Trophoblast cell (in vitro differentiated cells and primary cell): ENCODE data around the gene MUTYH.

ENCODE experiments used
- DNase-seq, 2 donors: peaks; one replicate each; pipeline ENCODE4 v3.0.0-alpha.2; 2016
- H2AFZ ChIP-seq: 2 replicates; pipeline ENCODE4 v1.6.1; 2013; ENCODE audit warnings: low read length, moderate library complexity, mild to moderate bottlenecking; ENCODE audit not compliant: insufficient read depth, poor library complexity
- H2AK5ac ChIP-seq: 2 replicates; pipeline ENCODE4 v1.6.1; 2013; ENCODE audit warnings: mild to moderate bottlenecking, low read length
- H2BK120ac ChIP-seq: 2 replicates; pipeline ENCODE4 v1.6.1; 2013; ENCODE audit warnings: low read length, mild to moderate bottlenecking, moderate library complexity; ENCODE audit not compliant: insufficient read depth, poor library complexity
- H2BK12ac ChIP-seq: 2 replicates; pipeline ENCODE4 v1.6.1; 2013; ENCODE audit warnings: mild to moderate bottlenecking, low read length, moderate library complexity
- H2BK5ac ChIP-seq: 2 replicates; pipeline ENCODE4 v1.6.1; 2013; ENCODE audit warnings: low read length, low read depth, moderate library complexity, mild to moderate bottlenecking; ENCODE audit not compliant: poor library complexity
- H3K14ac ChIP-seq: 2 replicates; pipeline ENCODE4 v1.6.1; 2013; ENCODE audit warnings: mild to moderate bottlenecking, low read length
- H3K18ac ChIP-seq: 2 replicates; pipeline ENCODE4 v1.6.1; 2013; ENCODE audit warnings: mild to moderate bottlenecking, low read length
- H3K23ac ChIP-seq: 2 replicates; pipeline ENCODE4 v1.6.1; 2013; ENCODE audit warnings: low read length
- H3K27ac ChIP-seq: 2 replicates; pipeline ENCODE4 v1.5.1; 2013; ENCODE audit warnings: low read depth, mild to moderate bottlenecking, inconsistent platforms, low read length, moderate library complexity
- H3K27me3 ChIP-seq: 2 replicates; pipeline ENCODE4 v1.6.1; 2013; ENCODE audit warnings: inconsistent platforms, mild to moderate bottlenecking, low read length, moderate library complexity; ENCODE audit not compliant: insufficient read depth
- H3K36me3 ChIP-seq, 2 experiments: 1 replicate in 1 of 2; 2 replicates in 1 of 2; pipeline ENCODE4 v1.6.1; 2013; ENCODE audit warnings: low read length in 2 of 2, mild to moderate bottlenecking in 2 of 2, moderate library complexity in 1 of 2; ENCODE audit not compliant: insufficient read depth in 2 of 2, control insufficient read depth in 1 of 2
- H3K4ac ChIP-seq: 2 replicates; pipeline ENCODE4 v1.6.1; 2013; ENCODE audit warnings: low read depth, mild to moderate bottlenecking, low read length, moderate library complexity
- H3K4me1 ChIP-seq, 2 experiments: 1 replicate in 1 of 2; 2 replicates in 1 of 2; pipeline ENCODE4 v1.6.1; 2013; ENCODE audit warnings: low read length in 2 of 2, mild to moderate bottlenecking in 2 of 2, moderate library complexity in 1 of 2; ENCODE audit not compliant: insufficient read depth in 2 of 2, control insufficient read depth in 1 of 2
- H3K4me2 ChIP-seq: 2 replicates; pipeline ENCODE4 v1.6.1; 2013; ENCODE audit warnings: inconsistent platforms, mild to moderate bottlenecking, low read length, moderate library complexity
- H3K4me3 ChIP-seq: 2 replicates; pipeline ENCODE4 v1.5.1; 2013; ENCODE audit warnings: mild to moderate bottlenecking, low read depth, low read length, inconsistent platforms
- H3K79me1 ChIP-seq: one replicate; pipeline ENCODE4 v1.6.1; 2013; ENCODE audit warnings: low read length
- H3K79me2 ChIP-seq: 2 replicates; pipeline ENCODE4 v1.6.1; 2013; ENCODE audit warnings: low read length, mild to moderate bottlenecking; ENCODE audit not compliant: control insufficient read depth, insufficient read depth, poor library complexity
- H3K9ac ChIP-seq: 2 replicates; pipeline ENCODE4 v1.6.1; 2013; ENCODE audit warnings: mild to moderate bottlenecking, low read length
- H3K9me3 ChIP-seq: 2 replicates; pipeline ENCODE4 v1.6.1; 2013; ENCODE audit warnings: low read depth, mild to moderate bottlenecking, control low read depth, inconsistent platforms, low read length; ENCODE audit not compliant: insufficient read depth
- H4K12ac ChIP-seq: 2 replicates; pipeline ENCODE4 v1.6.1; 2013; ENCODE audit warnings: low read depth, mild to moderate bottlenecking, low read length, moderate library complexity
- H4K8ac ChIP-seq: 2 replicates; pipeline ENCODE4 v1.6.1; 2013; ENCODE audit warnings: low read depth, mild to moderate bottlenecking, low read length, moderate library complexity
- H4K91ac ChIP-seq: one replicate; pipeline ENCODE4 v1.6.1; 2013; ENCODE audit warnings: low read depth, mild to moderate bottlenecking, low read length, moderate library complexity
- WGBS: extraction: QIAGEN DNeasy Blood & Tissue Kit; methylation state at CpG from one replicate; pipeline ENCODE4 v1.1.7; 2013; ENCODE audit warnings: missing lambda C conversion rate; ENCODE audit not compliant: insufficient read length, insufficient coverage; ENCODE audit errors: extremely low coverage; 5-methylcytosine and 5-hydroxymethylcytosine counted together

The MUTYH gene

GRCh38 chr1:45322486-45323040 is 17.7 kb downstream of the MUTYH start:
- Histone ChIP-seq H3K9me3 (peaks cover 4% of the 10 kb centered on the region), H2BK120ac (no peak overlapping the region), H3K79me2 (no peaks in the 10 kb centered on the region), H3K4me3 (no peak overlapping the region), H3K9ac (no peak overlapping the region), H3K27me3 (no peaks in the 10 kb centered on the region), H2BK12ac (no peak overlapping the region), H2AFZ (no peak overlapping the region), H3K4me1 (peaks cover 10 to 12% of the 10 kb centered on the region in 2 experiments), H3K18ac (no peak overlapping the region), H3K14ac (no peak overlapping the region), H3K27ac (no peak overlapping the region), H3K36me3 (no peaks in the 10 kb centered on the region), H2AK5ac (no peak overlapping the region), H3K23ac (no peak overlapping the region), H4K91ac (no peak overlapping the region), H3K4me2 (no peak overlapping the region), H3K4ac (no peak overlapping the region), H4K8ac (no peak overlapping the region), H2BK5ac (no peak overlapping the region), H3K79me1 (peaks cover 4% of the 10 kb centered on the region), H4K12ac (no peak overlapping the region)
- WGBS, result no CpG with 5 or more reads among the region's 10 CpGs
- no peak for DNase-seq

DNA sequence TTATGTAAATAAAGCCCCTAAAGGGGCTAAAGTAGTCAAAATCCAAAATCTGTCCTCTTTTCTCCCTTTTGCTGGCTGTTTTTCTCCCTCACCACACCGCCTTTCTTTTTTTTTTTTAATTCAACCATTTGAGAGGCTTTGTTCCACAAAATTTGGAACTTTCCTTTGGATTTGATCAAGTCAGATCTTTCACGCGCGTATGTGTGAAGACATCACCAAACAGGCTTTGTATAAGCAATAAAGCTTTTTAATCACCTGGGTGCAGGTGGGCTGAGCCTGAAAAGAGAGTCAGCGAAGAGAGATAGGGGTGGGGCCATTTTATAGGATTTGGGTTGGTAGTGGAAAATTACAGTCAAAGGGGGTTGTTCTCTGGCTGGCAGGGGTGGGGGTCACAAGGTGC is 18.8 kb downstream of the MUTYH start:
- no peak overlapping the region for H3K18ac ChIP-seq
- no peak overlapping the region for H3K4me2 ChIP-seq
- H3K36me3 ChIP-seq, result no peaks in the 10 kb centered on the region
- no peak overlapping the region for H3K23ac ChIP-seq
- H3K9me3 ChIP-seq, result no peaks in the 10 kb centered on the region
- H3K9ac ChIP-seq, result no peak overlapping the region
- H3K79me1 ChIP-seq, result peaks cover under 1% of the 10 kb centered on the region
- H3K4me1 ChIP-seq, result peaks cover under 1 to 4% of the 10 kb centered on the region in 2 experiments
- no peak overlapping the region for H3K27ac ChIP-seq
- DNase-seq, result no peak
- WGBS, result no CpG with 5 or more reads among the region's 5 CpGs
- H3K14ac ChIP-seq, result no peak overlapping the region
- no peak overlapping the region for H4K91ac ChIP-seq
- no peak overlapping the region for H2AFZ ChIP-seq
- no peak overlapping the region for H4K8ac ChIP-seq
- H2BK5ac ChIP-seq, result no peak overlapping the region
- no peak overlapping the region for H3K4me3 ChIP-seq
- no peak overlapping the region for H3K4ac ChIP-seq
- H2BK12ac ChIP-seq, result no peak overlapping the region
- H3K27me3 ChIP-seq, result no peaks in the 10 kb centered on the region
- no peak overlapping the region for H2AK5ac ChIP-seq
- no peak overlapping the region for H2BK120ac ChIP-seq
- no peaks in the 10 kb centered on the region for H3K79me2 ChIP-seq
- H4K12ac ChIP-seq, result no peak overlapping the region

GRCh38 chr1:45319761-45320160 is 20.5 kb downstream of the MUTYH start:
- Histone ChIP-seq H3K27ac (no peak overlapping the region), H3K79me2 (no peaks in the 10 kb centered on the region), H2AK5ac (no peak overlapping the region), H3K4me2 (no peak overlapping the region), H2BK12ac (no peak overlapping the region), H4K91ac (no peak overlapping the region), H3K4me3 (no peak overlapping the region), H3K9me3 (no peaks in the 10 kb centered on the region), H3K79me1 (no peaks in the 10 kb centered on the region), H2BK5ac (no peak overlapping the region), H3K18ac (no peak overlapping the region), H3K14ac (no peak overlapping the region), H2BK120ac (no peak overlapping the region), H3K27me3 (no peaks in the 10 kb centered on the region), H4K8ac (no peak overlapping the region), H3K4me1 (peaks cover 0 to 3% of the 10 kb centered on the region in 2 experiments), H2AFZ (no peak overlapping the region), H3K9ac (no peak overlapping the region), H3K36me3 (no peaks in the 10 kb centered on the region), H4K12ac (no peak overlapping the region), H3K23ac (no peak overlapping the region), H3K4ac (no peak overlapping the region)
- WGBS, result no CpG with 5 or more reads among the region's 4 CpGs
- no peak for DNase-seq

DNA sequence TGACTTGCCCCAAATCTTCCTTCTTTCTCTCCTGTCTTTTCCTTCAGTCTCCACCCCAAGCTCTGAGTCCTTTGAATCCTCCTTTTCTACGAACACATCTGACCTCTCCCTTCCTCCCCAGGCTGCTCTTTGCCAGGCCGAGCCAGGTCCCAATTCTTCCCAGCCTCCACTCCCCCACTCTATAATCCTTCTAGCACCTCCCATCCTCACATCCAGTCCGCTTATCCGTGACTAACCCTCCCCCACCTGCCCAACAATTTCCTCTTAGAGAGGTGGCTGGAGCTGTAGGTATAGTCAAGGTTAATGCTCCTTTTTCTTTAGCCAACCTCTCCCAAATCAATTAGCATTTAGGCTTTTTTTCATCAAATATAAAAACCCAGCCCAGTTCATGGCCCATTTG is 23.1 kb downstream of the MUTYH start:
- no peaks in the 10 kb centered on the region for H3K27me3 ChIP-seq
- no peak overlapping the region for H2BK5ac ChIP-seq
- no peak overlapping the region for H3K14ac ChIP-seq
- no peak overlapping the region for H4K8ac ChIP-seq
- H3K79me1 ChIP-seq, result no peaks in the 10 kb centered on the region
- no peak overlapping the region for H2BK12ac ChIP-seq
- no peak overlapping the region for H4K12ac ChIP-seq
- H3K4ac ChIP-seq, result no peak overlapping the region
- no peaks in the 10 kb centered on the region for H3K36me3 ChIP-seq
- H3K9ac ChIP-seq, result no peak overlapping the region
- H3K9me3 ChIP-seq, result no peaks in the 10 kb centered on the region
- no peak overlapping the region for H3K18ac ChIP-seq
- H3K27ac ChIP-seq, result no peak overlapping the region
- no peak overlapping the region for H4K91ac ChIP-seq
- H3K23ac ChIP-seq, result no peak overlapping the region
- H2AFZ ChIP-seq, result no peak overlapping the region
- DNase-seq, result no peak
- H2BK120ac ChIP-seq, result no peak overlapping the region
- peaks cover 0 to 3% of the 10 kb centered on the region in 2 experiments for H3K4me1 ChIP-seq
- H3K4me2 ChIP-seq, result no peak overlapping the region
- H3K4me3 ChIP-seq, result no peak overlapping the region
- no peak overlapping the region for H2AK5ac ChIP-seq
- WGBS, result no CpG with 5 or more reads among the region's 4 CpGs
- no peaks in the 10 kb centered on the region for H3K79me2 ChIP-seq
